GM23338 (cell line): ENCODE data around the gene PTGER4.

Experiments
- CTCF ChIP-seq, 2 experiments: fragments of 200-600 bp in 1 of 2; sonication (generic) in 1 of 2; conservative IDR thresholded peaks; 2 replicates each; pipeline versions ENCODE4 v1.5.1 to v1.6.1; 2016 to 2017; ENCODE audit warnings: antibody characterized with exemption in 2 of 2, low read depth in 2 of 2, mild to moderate bottlenecking in 2 of 2, moderate library complexity in 1 of 2
- STAT1 ChIP-seq: IDR thresholded peaks from one replicate; pipeline ENCODE4 v1.6.1; 2016; ENCODE audit warnings: antibody characterized with exemption; ENCODE audit not compliant: unreplicated experiment

- TF ChIP-seq CTCF (conservative IDR thresholded peaks at IDR 0.05; ENCODE audit: low read depth in 2 of 2) (peak; percentile 41 to 47), STAT1 (no peak)
Measured at GRCh38 chr5:40716000-40716399, 36.3 kb downstream of the PTGER4 start.
